SK-N-SH (cell line): Measurements from ENCODE around the gene JAZF1. TPM values are rescaled to one million over a fixed set of nuclear protein-coding genes. Genes with fewer than 3 reads are reported as not detected.

Experiments used
- CTCF ChIA-PET: fragments of 300-600, 350-600 bp; formaldehyde crosslinking; extraction: SDS; loops from one replicate; lab custom pipeline; 2021; lab: Yijun Ruan, JAX
- POLR2A ChIA-PET: fragments of 350-600 bp; sonication (Branson Sonifier 250); formaldehyde crosslinking; extraction: SDS; loops from one replicate; lab custom pipeline; 2020; ENCODE audit warnings: antibody characterized with exemption, inconsistent platforms; lab: Yijun Ruan, JAX
- DNase-seq: peaks from one replicate; pipeline ENCODE4 v3.0.0; 2012
- H2AFZ ChIP-seq: fragments of 200-600 bp; sonication (generic); 2 replicates; pipeline ENCODE4 v1.8.1; 2016; ENCODE audit warnings: antibody characterized with exemption, mild to moderate bottlenecking, low read depth
- H3F3A ChIP-seq: fragments of 200-600 bp; sonication (generic); replicated peaks from 2 replicates; pipeline ENCODE3; 2016; ENCODE audit warnings: antibody characterized with exemption, mild to moderate bottlenecking; ENCODE audit not compliant: insufficient read depth
- H3K27ac ChIP-seq, 2 experiments: fragments of 200-500 bp in 1 of 2; fragments of 200-600 bp in 1 of 2; sonication (Bioruptor generic) in 1 of 2; sonication (generic), shearing (Covaris generic) in 1 of 2; 2 replicates each; pipeline versions ENCODE4 v1.5.1 to v1.6.1; 2014 to 2016; ENCODE audit warnings: low read depth in 2 of 2, inconsistent platforms in 1 of 2, low read length in 1 of 2, mild to moderate bottlenecking in 1 of 2, mixed read lengths in 1 of 2
- H3K27me3 ChIP-seq: fragments of 200-600 bp; sonication (generic), shearing (Covaris generic); 2 replicates; pipeline ENCODE4 v1.6.1; 2016; ENCODE audit warnings: mixed run types; ENCODE audit not compliant: insufficient read depth
- H3K36me3 ChIP-seq, 2 experiments: fragments of 200-500 bp in 1 of 2; fragments of 200-600 bp in 1 of 2; sonication (Bioruptor generic) in 1 of 2; sonication (generic) in 1 of 2; replicated peaks in 1 of 2; 2 replicates each; pipeline versions ENCODE3 to v1.5.1; 2014 to 2016; ENCODE audit warnings: low read length in 1 of 2, mild to moderate bottlenecking in 1 of 2; ENCODE audit not compliant: insufficient read depth in 2 of 2, control insufficient read depth in 1 of 2
- H3K4me1 ChIP-seq, 2 experiments: fragments of 200-500 bp in 1 of 2; fragments of 200-600 bp in 1 of 2; sonication (Bioruptor generic) in 1 of 2; sonication (generic), shearing (Covaris generic) in 1 of 2; 2 replicates each; pipeline versions ENCODE4 v1.5.1 to v1.6.1; 2014 to 2016; ENCODE audit warnings: low read depth in 1 of 2, low read length in 1 of 2, mixed run types in 1 of 2; ENCODE audit not compliant: insufficient read depth in 2 of 2, control insufficient read depth in 1 of 2
- H3K4me2 ChIP-seq: fragments of 200-600 bp; sonication (generic), shearing (Covaris generic); 2 replicates; pipeline ENCODE4 v1.6.1; 2017; ENCODE audit warnings: mixed run types
- H3K4me3 ChIP-seq, 2 experiments: fragments of 200-500 bp in 1 of 2; fragments of 200-600 bp in 1 of 2; sonication (Bioruptor generic) in 1 of 2; sonication (generic), shearing (Covaris generic) in 1 of 2; 2 replicates each; pipeline versions ENCODE4 v1.5.1 to v1.8.1; 2014 to 2016; ENCODE audit warnings: low read depth in 2 of 2, inconsistent platforms in 1 of 2, low read length in 1 of 2, mild to moderate bottlenecking in 1 of 2, mixed read lengths in 1 of 2, moderate library complexity in 1 of 2
- H3K79me2 ChIP-seq: fragments of 200-600 bp; sonication (generic); 2 replicates; pipeline ENCODE4 v1.8.1; 2017; ENCODE audit warnings: mild to moderate bottlenecking; ENCODE audit not compliant: insufficient read depth
- H3K9ac ChIP-seq: fragments of 200-600 bp; sonication (generic); 2 replicates; pipeline ENCODE4 v1.6.1; 2017; ENCODE audit warnings: mixed run types
- H3K9me2 ChIP-seq: fragments of 200-600 bp; sonication (generic); 2 replicates; pipeline ENCODE4 v1.6.1; 2017; ENCODE audit warnings: mixed run types
- H3K9me3 ChIP-seq: fragments of 200-600 bp; sonication (generic); 2 replicates; pipeline ENCODE4 v1.6.1; 2017; ENCODE audit warnings: mixed run types, mild to moderate bottlenecking, moderate library complexity
- H4K20me1 ChIP-seq: fragments of 200-600 bp; sonication (generic); 2 replicates; pipeline ENCODE4 v1.6.1; 2017; ENCODE audit warnings: mild to moderate bottlenecking, mixed run types; ENCODE audit not compliant: insufficient read depth
- CTCF ChIP-seq: fragments of 200-600 bp; sonication (generic); IDR thresholded peaks from 2 replicates; pipeline ENCODE4 v1.6.1; 2017; ENCODE audit warnings: antibody characterized with exemption, mild to moderate bottlenecking, moderate library complexity
- ELF1 ChIP-seq: IDR thresholded peaks from 2 replicates; pipeline ENCODE4 v1.4.0; 2012
- FOSL2 ChIP-seq: IDR thresholded peaks from 2 replicates; pipeline ENCODE4 v1.4.0; 2012; ENCODE audit warnings: low read depth, mild to moderate bottlenecking, moderate library complexity, borderline replicate concordance
- FOXJ3 ChIP-seq: sonication (generic); formaldehyde crosslinking; IDR thresholded peaks from 2 replicates; pipeline ENCODE4 v1.5.1; 2020; ENCODE audit warnings: mild to moderate bottlenecking, missing genetic modification reagents
- GABPA ChIP-seq: IDR thresholded peaks from 2 replicates; pipeline ENCODE4 v1.4.0; 2012; ENCODE audit warnings: low read depth, mild to moderate bottlenecking
- JUND ChIP-seq: IDR thresholded peaks from 2 replicates; pipeline ENCODE4 v1.4.0; 2012
- MXI1 ChIP-seq: IDR thresholded peaks from 2 replicates; pipeline ENCODE4 v1.6.1; 2012; ENCODE audit warnings: mild to moderate bottlenecking, low read depth, low read length, improper control_type of control experiment
- NFIC ChIP-seq: IDR thresholded peaks from 2 replicates; pipeline ENCODE4 v1.4.0; 2012; ENCODE audit warnings: borderline replicate concordance
- NRF1 ChIP-seq: IDR thresholded peaks from 2 replicates; pipeline ENCODE4 v1.6.1; 2012; ENCODE audit warnings: low read depth, mild to moderate bottlenecking, low read length
- POLR2AphosphoS5 ChIP-seq: IDR thresholded peaks from 2 replicates; pipeline ENCODE4 v1.6.1; 2012; ENCODE audit warnings: low read depth, low read length
- RFX5 ChIP-seq: IDR thresholded peaks from 2 replicates; pipeline ENCODE4 v1.6.1; 2012; ENCODE audit warnings: mild to moderate bottlenecking, improper control_type of control experiment, low read length
- SIN3A ChIP-seq: IDR thresholded peaks from 2 replicates; pipeline ENCODE4 v1.6.1; 2012; ENCODE audit warnings: low read depth, mild to moderate bottlenecking, low read length, moderate library complexity, borderline replicate concordance
- TAF1 ChIP-seq: IDR thresholded peaks from 2 replicates; pipeline ENCODE4 v1.6.1; 2012; ENCODE audit warnings: low read depth, mild to moderate bottlenecking, low read length, moderate library complexity, borderline replicate concordance
- YY1 ChIP-seq: IDR thresholded peaks from 2 replicates; pipeline ENCODE4 v1.4.0; 2012; ENCODE audit warnings: low read depth, mild to moderate bottlenecking
- WGBS: methylation state at CpG from one replicate; pipeline ENCODE4 v1.1.6; 2017; ENCODE audit warnings: low lambda C conversion rate; 5-methylcytosine and 5-hydroxymethylcytosine counted together
- polyA plus RNA-seq, 3 experiments: library from polyadenylated mRNA; depleted of rRNA; stranded (reverse); fragments of >200 nt; gene quantifications; 2 replicates each; pipeline ENCODE4 v1.2.3, GENCODE V29; 2012
- TF ChIP-seq, protein P1 (sequence below): IDR thresholded peaks from 2 replicates; pipeline ENCODE4 v1.4.0; 2012; ENCODE audit warnings: low read depth
- TF ChIP-seq, protein P2 (sequence below): IDR thresholded peaks from 2 replicates; pipeline ENCODE4; 2012

The JAZF1 gene
- polyA plus RNA-seq, 1 of the 3 experiments (the other 2 are of a cell fraction): 1.7 TPM

DNA sequence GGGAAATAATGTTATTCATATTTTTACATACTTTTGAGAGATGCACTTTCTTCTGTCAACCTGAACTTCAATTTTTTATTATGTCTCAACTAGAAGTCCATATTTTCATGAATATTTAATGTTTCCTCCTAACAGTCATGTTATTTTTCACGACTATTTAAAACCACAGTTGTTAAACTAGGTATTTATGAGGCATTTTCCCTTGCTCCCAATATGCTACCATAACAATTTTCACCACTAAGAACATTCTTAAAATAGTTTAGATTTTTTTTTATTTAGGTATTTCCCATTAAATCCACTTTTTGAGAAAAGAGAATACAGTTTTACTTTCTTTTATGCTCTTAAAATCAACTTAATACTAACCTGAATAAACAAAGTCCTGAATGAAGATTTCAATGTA is 89.4 kb downstream of the JAZF1 start:
- Histone ChIP-seq H3F3A (no peaks in the 10 kb centered on the region), H3K36me3 (no peaks in the 10 kb centered on the region), H3K4me1 (no peaks in the 10 kb centered on the region), H3K4me2 (no peak overlapping the region), H3K9ac (no peak overlapping the region), H3K9me2 (no peaks in the 10 kb centered on the region), H3K79me2 (no peaks in the 10 kb centered on the region), H4K20me1 (no peaks in the 10 kb centered on the region), H3K4me3 (no peak overlapping the region), H2AFZ (no peak overlapping the region), H3K27me3 (no peaks in the 10 kb centered on the region)
- POLR2A ChIA-PET: no interaction called here
- WGBS: 80% methylated on average over 1 of the region's 1 CpG
- DNase-seq: no peak
- TF ChIP-seq SIN3A (no peak), JUND (no peak), ELF1 (no peak)
- TF ChIP-seq, all 33 proteins: peak for 0
- no peaks in the 10 kb centered on the region for H3K9me3 ChIP-seq
- H3K27ac ChIP-seq: no peak overlapping the region
- CTCF ChIA-PET: interaction anchor here (25.0 kb wide), 1 partner anchor 29 kb away, joined by 651 read pairs; no protein-coding TSS in a partner anchor

- 96% methylated on average over 6 of the region's 6 CpGs for WGBS
- Histone ChIP-seq H3K9ac (no peak overlapping the region), H3F3A (no peaks in the 10 kb centered on the region), H3K36me3 (no peaks in the 10 kb centered on the region), H3K4me3 (no peak overlapping the region), H4K20me1 (no peaks in the 10 kb centered on the region), H3K27me3 (no peaks in the 10 kb centered on the region), H3K9me2 (no peaks in the 10 kb centered on the region), H3K27ac (no peak overlapping the region), H3K4me2 (no peak overlapping the region), H3K9me3 (no peaks in the 10 kb centered on the region), H3K79me2 (no peaks in the 10 kb centered on the region), H2AFZ (no peak overlapping the region), H3K4me1 (no peaks in the 10 kb centered on the region)
- ChIA-PET POLR2A (no interaction called here), CTCF (interaction anchor here (1.1 to 25.0 kb wide), 5 partner anchors 8 to 893 kb away, joined by 3 to 651 read pairs (median 18); no protein-coding TSS in a partner anchor)
- DNase-seq: no peak
- TF ChIP-seq FOSL2: no peak
- TF ChIP-seq FOXJ3 (CRISPR knock-in tag): no peak
- TF ChIP-seq GABPA: no peak
- TF ChIP-seq, protein P1, sequence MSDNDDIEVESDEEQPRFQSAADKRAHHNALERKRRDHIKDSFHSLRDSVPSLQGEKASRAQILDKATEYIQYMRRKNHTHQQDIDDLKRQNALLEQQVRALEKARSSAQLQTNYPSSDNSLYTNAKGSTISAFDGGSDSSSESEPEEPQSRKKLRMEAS: no peak
- no peak for TF ChIP-seq SIN3A
- no peak for TF ChIP-seq RFX5
- no peak for TF ChIP-seq NRF1
- TF ChIP-seq CTCF: no peak
- no peak for TF ChIP-seq MXI1
- no peak for TF ChIP-seq NFIC
- TF ChIP-seq POLR2AphosphoS5: no peak
- TF ChIP-seq, protein P2, sequence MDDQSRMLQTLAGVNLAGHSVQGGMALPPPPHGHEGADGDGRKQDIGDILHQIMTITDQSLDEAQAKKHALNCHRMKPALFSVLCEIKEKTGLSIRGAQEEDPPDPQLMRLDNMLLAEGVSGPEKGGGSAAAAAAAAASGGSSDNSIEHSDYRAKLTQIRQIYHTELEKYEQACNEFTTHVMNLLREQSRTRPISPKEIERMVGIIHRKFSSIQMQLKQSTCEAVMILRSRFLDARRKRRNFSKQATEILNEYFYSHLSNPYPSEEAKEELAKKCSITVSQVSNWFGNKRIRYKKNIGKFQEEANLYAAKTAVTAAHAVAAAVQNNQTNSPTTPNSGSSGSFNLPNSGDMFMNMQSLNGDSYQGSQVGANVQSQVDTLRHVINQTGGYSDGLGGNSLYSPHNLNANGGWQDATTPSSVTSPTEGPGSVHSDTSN: no peak
- no peak for TF ChIP-seq TAF1
- TF ChIP-seq YY1: no peak
Measured at GRCh38 chr7:28088901-28089714, 91.5 kb downstream of the JAZF1 start.
